ENCODE data around the gene SHANK3.
"Not testable (repeated sequence)": the region's sequence is repeated elsewhere in the genome, so short reads cannot be mapped to it uniquely, and the experiment has no call there.

Gene SHANK3

GRCh38 chr22:50640296-50640695, 32.3 kb upstream of the SHANK3 start:
- H3K27ac Mint-ChIP-seq = not testable (repeated sequence)

GRCh38 chr22:50640857-50641647, 31.6 kb upstream of the SHANK3 start:
- no peaks in the 10 kb centered on the region for H3K36me3 Mint-ChIP-seq (ENCODE audit: low read depth)
- H3K9me3 Mint-ChIP-seq = peaks cover 3% of the 10 kb centered on the region
- H3K4me1 Mint-ChIP-seq (ENCODE audit: low read depth) = no peaks in the 10 kb centered on the region
- H3K27me3 Mint-ChIP-seq (ENCODE audit: low read depth) = peaks cover 2% of the 10 kb centered on the region
- no peak overlapping the region for H3K4me3 Mint-ChIP-seq
- no peak for DNase-seq (ENCODE audit: low spot score)
- no peak overlapping the region for H3K27ac Mint-ChIP-seq

More at GRCh38 chr22:50640296-50640695, 32.3 kb upstream of the SHANK3 start:
- not testable (repeated sequence) for DNase-seq (ENCODE audit: low spot score); H3K27me3 Mint-ChIP-seq (ENCODE audit: low read depth); H3K36me3 Mint-ChIP-seq (ENCODE audit: low read depth); H3K9me3 Mint-ChIP-seq; H3K4me3 Mint-ChIP-seq; H3K4me1 Mint-ChIP-seq (ENCODE audit: low read depth)

- H3K4me1 Mint-ChIP-seq (ENCODE audit: low read depth) = no peaks in the 10 kb centered on the region
- peaks cover 8% of the 10 kb centered on the region for H3K9me3 Mint-ChIP-seq
- DNase-seq (ENCODE audit: low spot score) = no peak
- H3K36me3 Mint-ChIP-seq (ENCODE audit: low read depth) = no peaks in the 10 kb centered on the region
- no peak overlapping the region for H3K27ac Mint-ChIP-seq
- H3K4me3 Mint-ChIP-seq = no peak overlapping the region
- H3K27me3 Mint-ChIP-seq (ENCODE audit: low read depth) = peaks cover 6% of the 10 kb centered on the region
Measured at GRCh38 chr22:50641696-50642607, 30.7 kb upstream of the SHANK3 start.

GRCh38 chr22:50643021-50643820, 29.4 kb upstream of the SHANK3 start:
- peaks cover 11% of the 10 kb centered on the region for H3K9me3 Mint-ChIP-seq
- not testable (repeated sequence) for DNase-seq (ENCODE audit: low spot score); H3K36me3 Mint-ChIP-seq (ENCODE audit: low read depth); H3K4me3 Mint-ChIP-seq; H3K4me1 Mint-ChIP-seq (ENCODE audit: low read depth); H3K27ac Mint-ChIP-seq; H3K27me3 Mint-ChIP-seq (ENCODE audit: low read depth)

GRCh38 chr22:50643821-50644101, 28.9 kb upstream of the SHANK3 start:
- not testable (repeated sequence) for H3K4me3 Mint-ChIP-seq; H3K27me3 Mint-ChIP-seq (ENCODE audit: low read depth); H3K4me1 Mint-ChIP-seq (ENCODE audit: low read depth); H3K27ac Mint-ChIP-seq; H3K36me3 Mint-ChIP-seq (ENCODE audit: low read depth); DNase-seq (ENCODE audit: low spot score)
- H3K9me3 Mint-ChIP-seq = peaks cover 15% of the 10 kb centered on the region

GRCh38 chr22:50653256-50653655, 19.4 kb upstream of the SHANK3 start:
- Mint-ChIP-seq H3K9me3 (peaks cover 12% of the 10 kb centered on the region), H3K36me3 (ENCODE audit: low read depth) (peaks cover 4% of the 10 kb centered on the region), H3K4me3 (no peak overlapping the region), H3K27ac (no peak overlapping the region), H3K4me1 (ENCODE audit: low read depth) (no peaks in the 10 kb centered on the region), H3K27me3 (ENCODE audit: low read depth) (no peaks in the 10 kb centered on the region)
- DNase-seq (ENCODE audit: low spot score) = no peak

GRCh38 chr22:50654664-50655063, 18.0 kb upstream of the SHANK3 start:
- H3K4me3 Mint-ChIP-seq; H3K27me3 Mint-ChIP-seq (ENCODE audit: low read depth); H3K36me3 Mint-ChIP-seq (ENCODE audit: low read depth); DNase-seq (ENCODE audit: low spot score); H3K4me1 Mint-ChIP-seq (ENCODE audit: low read depth); H3K9me3 Mint-ChIP-seq; H3K27ac Mint-ChIP-seq: not testable (repeated sequence)

GRCh38 chr22:50656122-50657070, 16.2 kb upstream of the SHANK3 start:
- H3K27ac Mint-ChIP-seq = no peak overlapping the region
- H3K27me3 Mint-ChIP-seq (ENCODE audit: low read depth) = peaks cover 5% of the 10 kb centered on the region
- no peaks in the 10 kb centered on the region for H3K9me3 Mint-ChIP-seq
- H3K4me3 Mint-ChIP-seq = no peak overlapping the region
- H3K4me1 Mint-ChIP-seq (ENCODE audit: low read depth) = no peaks in the 10 kb centered on the region
- DNase-seq (ENCODE audit: low spot score) = no peak
- no peaks in the 10 kb centered on the region for H3K36me3 Mint-ChIP-seq (ENCODE audit: low read depth)

- H3K27me3 Mint-ChIP-seq (ENCODE audit: low read depth) = peaks cover 5% of the 10 kb centered on the region
- H3K4me1 Mint-ChIP-seq (ENCODE audit: low read depth) = no peaks in the 10 kb centered on the region
- H3K27ac Mint-ChIP-seq = no peak overlapping the region
- H3K9me3 Mint-ChIP-seq = no peaks in the 10 kb centered on the region
- no peak for DNase-seq (ENCODE audit: low spot score)
- H3K4me3 Mint-ChIP-seq = no peak overlapping the region
- no peaks in the 10 kb centered on the region for H3K36me3 Mint-ChIP-seq (ENCODE audit: low read depth)
Measured at GRCh38 chr22:50657925-50658324, 14.7 kb upstream of the SHANK3 start.

GRCh38 chr22:50659711-50660110, 12.9 kb upstream of the SHANK3 start:
- not testable (repeated sequence) for H3K9me3 Mint-ChIP-seq; DNase-seq (ENCODE audit: low spot score); H3K4me3 Mint-ChIP-seq; H3K36me3 Mint-ChIP-seq (ENCODE audit: low read depth); H3K27me3 Mint-ChIP-seq (ENCODE audit: low read depth); H3K4me1 Mint-ChIP-seq (ENCODE audit: low read depth); H3K27ac Mint-ChIP-seq

- Mint-ChIP-seq H3K27me3 (ENCODE audit: low read depth) (peaks cover 5% of the 10 kb centered on the region), H3K9me3 (no peaks in the 10 kb centered on the region), H3K36me3 (ENCODE audit: low read depth) (no peaks in the 10 kb centered on the region), H3K4me3 (no peak overlapping the region), H3K4me1 (ENCODE audit: low read depth) (no peaks in the 10 kb centered on the region), H3K27ac (no peak overlapping the region)
- no peak for DNase-seq (ENCODE audit: low spot score)
Measured at GRCh38 chr22:50660306-50660705, 12.3 kb upstream of the SHANK3 start.

- DNase-seq (ENCODE audit: low spot score) = no peak
- Mint-ChIP-seq H3K4me1 (ENCODE audit: low read depth) (no peaks in the 10 kb centered on the region), H3K36me3 (ENCODE audit: low read depth) (no peaks in the 10 kb centered on the region), H3K9me3 (no peaks in the 10 kb centered on the region), H3K4me3 (no peak overlapping the region), H3K27me3 (ENCODE audit: low read depth) (peaks cover 11% of the 10 kb centered on the region), H3K27ac (no peak overlapping the region)
Measured at GRCh38 chr22:50665212-50665611, 7.4 kb upstream of the SHANK3 start.

- Mint-ChIP-seq H3K27ac (no peak overlapping the region), H3K4me1 (ENCODE audit: low read depth) (no peaks in the 10 kb centered on the region), H3K36me3 (ENCODE audit: low read depth) (no peaks in the 10 kb centered on the region), H3K27me3 (ENCODE audit: low read depth) (peaks cover 13% of the 10 kb centered on the region), H3K9me3 (no peaks in the 10 kb centered on the region), H3K4me3 (no peak overlapping the region)
- DNase-seq (ENCODE audit: low spot score) = no peak
Measured at GRCh38 chr22:50665738-50666137, 6.9 kb upstream of the SHANK3 start.
